Measurements from ENCODE around the gene KRT1.

GRCh38 chr12:52689936-52690335, 9.7 kb upstream of the KRT1 start:
- TF ChIP-seq POLR2AphosphoS5 (IDR thresholded peaks at IDR 0.05), result no peak
- TF ChIP-seq CTCF (IDR thresholded peaks at IDR 0.05), result no peak

Measured in esophagus muscularis mucosa (tissue), 3 donors.